H1 (cell line): ENCODE measurements around the gene CSF1. TPM values are rescaled to one million over a fixed set of nuclear protein-coding genes. Genes with fewer than 3 reads are reported as not detected.

ENCODE experiments used
- CTCF ChIA-PET: fragments of 300-600 bp; sonication (Branson Sonifier 250); formaldehyde crosslinking; loops from one replicate; lab custom pipeline; 2021; ENCODE audit not compliant: partially characterized antibody; lab: Charles Lee
- POLR2A ChIA-PET: fragments of 300-600 bp; sonication (Branson Sonifier 250); formaldehyde crosslinking; loops from one replicate; lab custom pipeline; 2021; ENCODE audit warnings: inconsistent platforms; ENCODE audit not compliant: partially characterized antibody; lab: Charles Lee
- DNase-seq, 2 experiments: peaks; one replicate each; pipeline versions ENCODE4 v3.0.0 to v3.0.0-alpha.2; 2010 to 2022; ENCODE audit warnings: low spot score in 2 of 2, low read depth in 1 of 2, mixed read lengths in 1 of 2
- FAIRE-seq: peaks from 2 replicates; lab custom pipeline; 2011; peaks lifted over from hg19 to GRCh38; lab: Jason Lieb, UNC
- H2AFZ ChIP-seq: 2 replicates; pipeline ENCODE4 v1.8.1; 2012; ENCODE audit warnings: low read length, inconsistent platforms
- H2AK5ac ChIP-seq: 2 replicates; pipeline ENCODE4 v1.6.1; 2013; ENCODE audit warnings: low read depth, low read length
- H2BK120ac ChIP-seq: replicated peaks from 2 replicates; pipeline ENCODE3; 2013; ENCODE audit warnings: low read depth, low read length, inconsistent platforms
- H2BK12ac ChIP-seq: 2 replicates; pipeline ENCODE4 v1.6.1; 2013; ENCODE audit warnings: low read depth, low read length
- H2BK15ac ChIP-seq: 2 replicates; pipeline ENCODE4 v1.6.1; 2013; ENCODE audit warnings: low read length
- H2BK20ac ChIP-seq: 2 replicates; pipeline ENCODE4 v1.6.1; 2013; ENCODE audit warnings: low read length
- H2BK5ac ChIP-seq: 2 replicates; pipeline ENCODE4 v1.6.1; 2013; ENCODE audit warnings: low read depth, low read length
- H3K14ac ChIP-seq: 2 replicates; pipeline ENCODE4 v1.6.1; 2013; ENCODE audit warnings: inconsistent platforms; ENCODE audit not compliant: insufficient read length
- H3K18ac ChIP-seq: 2 replicates; pipeline ENCODE4 v1.6.1; 2013; ENCODE audit warnings: low read length; ENCODE audit errors: extremely low read depth
- H3K23ac ChIP-seq: 2 replicates; pipeline ENCODE4 v1.6.1; 2013; ENCODE audit warnings: inconsistent platforms; ENCODE audit not compliant: insufficient read length
- H3K23me2 ChIP-seq: 2 replicates; pipeline ENCODE4 v1.6.1; 2013; ENCODE audit warnings: low read depth, low read length
- H3K27ac ChIP-seq: 2 replicates; pipeline ENCODE4 v1.6.1; 2011; ENCODE audit warnings: low read depth, low read length, inconsistent platforms
- H3K27me3 ChIP-seq, 4 experiments: replicated peaks in 1 of 4; 1 replicate in 1 of 4; 2 replicates in 3 of 4; pipeline versions ENCODE4 v1.6.1 to v1.8.1; 2011 to 2013; ENCODE audit warnings: low read length in 3 of 4, mild to moderate bottlenecking in 3 of 4, inconsistent platforms in 2 of 4, mixed read lengths in 2 of 4, moderate library complexity in 1 of 4; ENCODE audit not compliant: control insufficient read depth in 3 of 4, insufficient read depth in 3 of 4; ENCODE audit errors: extremely low read depth in 1 of 4
- H3K36me3 ChIP-seq, 4 experiments: 2 replicates each; pipeline versions ENCODE4 v1.6.1 to v1.8.1; 2011 to 2013; ENCODE audit warnings: mild to moderate bottlenecking in 4 of 4, low read length in 3 of 4, moderate library complexity in 2 of 4, control low read depth in 1 of 4, inconsistent platforms in 1 of 4; ENCODE audit not compliant: insufficient read depth in 4 of 4, control insufficient read depth in 2 of 4
- H3K4ac ChIP-seq: replicated peaks from 2 replicates; pipeline ENCODE3; 2013; ENCODE audit warnings: low read length, low read depth, mixed read lengths, inconsistent platforms; ENCODE audit not compliant: insufficient read length
- H3K4me1 ChIP-seq, 4 experiments: replicated peaks in 1 of 4; 1 replicate in 1 of 4; 2 replicates in 3 of 4; pipeline versions ENCODE4 v1.6.1 to v1.8.1; 2011 to 2013; ENCODE audit warnings: low read length in 3 of 4, inconsistent platforms in 2 of 4, mixed read lengths in 1 of 4; ENCODE audit not compliant: insufficient read depth in 4 of 4, control insufficient read depth in 3 of 4
- H3K4me2 ChIP-seq, 2 experiments: 2 replicates each; pipeline versions ENCODE4 v1.6.1 to v1.8.1; 2011 to 2013; ENCODE audit warnings: low read depth in 2 of 2, low read length in 2 of 2, control low read depth in 1 of 2, inconsistent platforms in 1 of 2, mild to moderate bottlenecking in 1 of 2; ENCODE audit not compliant: insufficient read depth in 1 of 2
- H3K4me3 ChIP-seq, 4 experiments: fragments of 200-600, 300-600 bp in 1 of 4; sonication (generic), shearing (Covaris generic), sonication (Bioruptor Twin) in 1 of 4; 2 replicates each; pipeline versions ENCODE4 v1.5.1 to v1.8.1; 2011 to 2016; ENCODE audit warnings: low read length in 4 of 4, low read depth in 3 of 4, control low read depth in 2 of 4, inconsistent platforms in 2 of 4, mild to moderate bottlenecking in 2 of 4, mixed read lengths in 1 of 4, moderate library complexity in 1 of 4; ENCODE audit not compliant: insufficient read depth in 2 of 4; ENCODE audit errors: extremely low read depth in 1 of 4
- H3K56ac ChIP-seq: replicated peaks from 2 replicates; pipeline ENCODE3; 2013; ENCODE audit warnings: low read depth, mild to moderate bottlenecking, mixed read lengths, low read length, inconsistent platforms; ENCODE audit not compliant: insufficient read length
- H3K79me1 ChIP-seq: 2 replicates; pipeline ENCODE4 v1.6.1; 2013; ENCODE audit warnings: low read depth, low read length, control low read depth
- H3K79me2 ChIP-seq, 2 experiments: 2 replicates each; pipeline versions ENCODE4 v1.6.1 to v1.8.1; 2012 to 2013; ENCODE audit warnings: low read length in 2 of 2, mild to moderate bottlenecking in 2 of 2, inconsistent platforms in 1 of 2; ENCODE audit not compliant: insufficient read depth in 2 of 2, control insufficient read depth in 1 of 2
- H3K9ac ChIP-seq, 4 experiments: replicated peaks in 1 of 4; 1 replicate in 1 of 4; 2 replicates in 3 of 4; pipeline versions ENCODE4 v1.6.1 to v1.8.1; 2011 to 2013; ENCODE audit warnings: low read depth in 3 of 4, low read length in 3 of 4, control low read depth in 2 of 4, mild to moderate bottlenecking in 2 of 4, moderate library complexity in 2 of 4, inconsistent platforms in 1 of 4; ENCODE audit errors: extremely low read depth in 1 of 4
- H3K9me3 ChIP-seq, 2 experiments: 2 replicates each; pipeline versions ENCODE4 v1.6.1 to v1.8.1; 2012 to 2013; ENCODE audit warnings: mild to moderate bottlenecking in 2 of 2, moderate library complexity in 2 of 2, control low read depth in 1 of 2, inconsistent platforms in 1 of 2, low read depth in 1 of 2, low read length in 1 of 2, mixed read lengths in 1 of 2; ENCODE audit not compliant: insufficient read depth in 2 of 2
- H4K20me1 ChIP-seq, 2 experiments: replicated peaks in 1 of 2; 2 replicates each; pipeline versions ENCODE3 to v1.8.1; 2011 to 2013; ENCODE audit warnings: inconsistent platforms in 2 of 2, low read length in 2 of 2, mild to moderate bottlenecking in 1 of 2; ENCODE audit not compliant: insufficient read depth in 2 of 2, control insufficient read depth in 1 of 2
- H4K5ac ChIP-seq: 2 replicates; pipeline ENCODE4 v1.6.1; 2013; ENCODE audit warnings: low read length, low read depth, mixed read lengths, inconsistent platforms; ENCODE audit not compliant: insufficient read length
- H4K8ac ChIP-seq: 2 replicates; pipeline ENCODE4 v1.8.0; 2013; ENCODE audit warnings: mild to moderate bottlenecking, moderate library complexity, low read length, inconsistent platforms; ENCODE audit not compliant: insufficient read depth; ENCODE audit errors: extremely low read depth
- H4K91ac ChIP-seq: replicated peaks from 2 replicates; pipeline ENCODE3; 2013; ENCODE audit warnings: low read length, mixed read lengths, inconsistent platforms; ENCODE audit not compliant: insufficient read length
- BCL11A ChIP-seq, 2 experiments: IDR thresholded peaks; one replicate each; pipeline ENCODE4 v1.6.1; 2011; ENCODE audit warnings: low read depth in 2 of 2, low read length in 2 of 2, mild to moderate bottlenecking in 2 of 2
- BRCA1 ChIP-seq: IDR thresholded peaks from 2 replicates; pipeline ENCODE4 v1.6.1; 2012; ENCODE audit warnings: low read depth, low read length, improper control_type of control experiment
- CHD1 ChIP-seq: IDR thresholded peaks from 2 replicates; pipeline ENCODE4 v1.6.1; 2012; ENCODE audit warnings: low read depth, low read length, improper control_type of control experiment
- CTBP2 ChIP-seq: IDR thresholded peaks from 2 replicates; pipeline ENCODE4 v1.7.0; 2011; ENCODE audit warnings: borderline replicate concordance, mild to moderate bottlenecking, moderate library complexity, mixed read lengths, low read length; ENCODE audit not compliant: insufficient read depth, insufficient read length
- EGR1 ChIP-seq: IDR thresholded peaks from 2 replicates; pipeline ENCODE4 v1.6.1; 2011; ENCODE audit warnings: low read depth, low read length, borderline replicate concordance
- NANOG ChIP-seq: IDR thresholded peaks from 2 replicates; pipeline ENCODE4 v1.6.1; 2011; ENCODE audit warnings: low read length, low read depth, mild to moderate bottlenecking, inconsistent platforms; ENCODE audit not compliant: insufficient read depth, poor library complexity, severe bottlenecking
- POLR2A ChIP-seq, 2 experiments: IDR thresholded peaks; 1 replicate in 1 of 2; 2 replicates in 1 of 2; pipeline ENCODE4 v1.6.1; 2011; ENCODE audit warnings: low read depth in 2 of 2, low read length in 2 of 2, mild to moderate bottlenecking in 2 of 2; ENCODE audit errors: control extremely low read depth in 1 of 2
- RFX5 ChIP-seq: IDR thresholded peaks from 2 replicates; pipeline ENCODE4 v1.6.1; 2011; ENCODE audit warnings: low read depth, low read length, improper control_type of control experiment, borderline replicate concordance
- RXRA ChIP-seq: IDR thresholded peaks from 2 replicates; pipeline ENCODE4 v1.6.1; 2011; ENCODE audit warnings: low read depth, mild to moderate bottlenecking, low read length, moderate library complexity; ENCODE audit not compliant: insufficient read depth
- SAP30 ChIP-seq: fragments of 300-600 bp; sonication (generic); IDR thresholded peaks from 2 replicates; pipeline ENCODE4 v1.7.1; 2012; ENCODE audit warnings: low read length, moderate library complexity, mild to moderate bottlenecking, inconsistent platforms; ENCODE audit not compliant: insufficient read depth, insufficient replicate concordance
- SIRT6 ChIP-seq: IDR thresholded peaks from one replicate; pipeline ENCODE4 v1.7.1; 2012; ENCODE audit warnings: low read length, inconsistent platforms
- SP2 ChIP-seq: IDR thresholded peaks from 2 replicates; pipeline ENCODE4 v1.6.1; 2012; ENCODE audit warnings: mild to moderate bottlenecking, low read length, inconsistent platforms
- TBP ChIP-seq: IDR thresholded peaks from 2 replicates; pipeline ENCODE4 v1.6.1; 2011; ENCODE audit warnings: low read depth, low read length, improper control_type of control experiment
- TCF12 ChIP-seq: IDR thresholded peaks from 2 replicates; pipeline ENCODE4 v1.6.1; 2011; ENCODE audit warnings: low read depth, mild to moderate bottlenecking, low read length
- ZNF274 ChIP-seq: IDR thresholded peaks from 2 replicates; pipeline ENCODE4 v1.7.0; 2012; ENCODE audit warnings: low read length, borderline replicate concordance; ENCODE audit errors: extremely low read depth
- WGBS, 2 experiments: shearing (Covaris generic) in 1 of 2; methylation state at CpG; one replicate each; pipeline versions ENCODE4 v1.1.6 to v1.1.7; 2013 to 2015; ENCODE audit warnings: low lambda C conversion rate in 2 of 2, mixed read lengths in 2 of 2, inconsistent platforms in 1 of 2, low coverage in 1 of 2, missing lambda C conversion rate in 1 of 2; ENCODE audit not compliant: insufficient replicate concordance in 2 of 2, insufficient coverage in 1 of 2, insufficient read length in 1 of 2; ENCODE audit errors: extremely low coverage in 1 of 2, missing lambda C conversion rate in 1 of 2; 5-methylcytosine and 5-hydroxymethylcytosine counted together
- polyA plus RNA-seq, 7 experiments: library from polyadenylated mRNA; depleted of rRNA in 3 of 7; stranded (reverse) in 5 of 7; unstranded in 2 of 7; fragments of >200 nt in 5 of 7; fragments of 200-250 nt in 2 of 7; gene quantifications; 1 replicate in 5 of 7; 2 replicates in 1 of 7; 4 replicates in 1 of 7; pipeline versions ENCODE4 v1.2.1 to v1.2.3, GENCODE V29; 2011 to 2013; ENCODE audit warnings: missing spikeins in 2 of 7, mixed read lengths in 2 of 7
- total RNA-seq: library from RNA; stranded (reverse); fragmentation: NEBNext Ultra II Directional; extraction: Animal tissue kit (Norgen Biotek cat#: 25700); gene quantifications from 2 replicates; pipeline ENCODE4 v1.2.1, GENCODE V29; 2021

The CSF1 gene
- total and polyA plus RNA-seq, 2 of the 8 experiments (the other 6 are each of a cell fraction or from before 2014, with no cell fraction given) = 3.3 to 5.4 TPM

DNA sequence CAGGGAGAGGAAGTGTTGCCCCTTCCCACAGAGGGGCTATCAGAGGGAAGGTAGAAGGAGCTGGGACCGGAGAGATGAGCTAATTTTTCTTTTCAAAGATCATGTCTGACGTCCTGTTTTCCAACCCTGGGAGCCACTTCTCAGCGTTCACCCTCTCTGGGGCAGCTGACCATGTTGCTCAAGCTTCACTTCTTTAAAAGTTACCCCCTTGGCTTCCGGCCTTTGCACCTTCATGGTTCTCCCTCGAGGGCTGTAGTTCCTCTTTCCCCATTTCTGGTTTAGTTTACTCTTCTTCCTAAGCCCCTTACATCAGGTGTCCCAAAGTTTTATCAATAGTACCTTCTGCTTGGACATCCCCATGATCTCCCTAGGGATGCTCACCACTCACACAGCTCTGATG, 23.8 kb upstream of the CSF1 start:
- H3K27ac ChIP-seq = no peak overlapping the region
- H3K56ac ChIP-seq = no peak overlapping the region
- no peak overlapping the region for H2BK120ac ChIP-seq
- no peak for DNase-seq
- H3K4me3 ChIP-seq = no peak overlapping the region
- no peak overlapping the region for H3K18ac ChIP-seq
- H3K9me3 ChIP-seq = no peaks in the 10 kb centered on the region
- H4K8ac ChIP-seq = no peak overlapping the region
- H3K9ac ChIP-seq = no peak overlapping the region
- no peak overlapping the region for H3K14ac ChIP-seq
- no peak overlapping the region for H2BK12ac ChIP-seq
- CTCF ChIA-PET = interaction anchor here (0.6 to 4.0 kb wide), 4 partner anchors 9 to 111 kb away, joined by 3 to 22 read pairs (median 6); partner anchors contain the start of gene AHCYL1
- WGBS, 2 experiments = 90% methylated on average over 5 of the region's 5 CpGs; no CpG with 5 or more reads in 1 of the 2 experiments
- TF ChIP-seq NANOG = no peak
- TF ChIP-seq RFX5 = no peak
- TF ChIP-seq SAP30 = no peak
- TF ChIP-seq ZNF274 = no peak
- TF ChIP-seq POLR2A (IDR thresholded peaks at IDR 0.05; ENCODE audit: control extremely low read depth in 1 of 2, low read depth in 2 of 2, low read length in 2 of 2) = no peak
- TF ChIP-seq BCL11A (IDR thresholded peaks at IDR 0.05; ENCODE audit: low read depth in 2 of 2, low read length in 2 of 2) = no peak
- no peak for TF ChIP-seq CTBP2
- TF ChIP-seq CHD1 = no peak
- TF ChIP-seq SIRT6 = no peak
- no peak for TF ChIP-seq RXRA
- no peak for TF ChIP-seq SP2
- TF ChIP-seq BRCA1 = no peak
- no peak for TF ChIP-seq TCF12
- no peak for TF ChIP-seq TBP
- no peak for TF ChIP-seq EGR1
- H3K23ac ChIP-seq = no peak overlapping the region
- H3K23me2 ChIP-seq = no peaks in the 10 kb centered on the region
- H4K20me1 ChIP-seq = no peaks in the 10 kb centered on the region
- H3K4me1 ChIP-seq = peaks cover 0 to 3% (median under 1%) of the 10 kb centered on the region in 4 experiments; a peak in 3 of 7 replicates
- H3K79me2 ChIP-seq = no peaks in the 10 kb centered on the region
- H2BK20ac ChIP-seq = no peak overlapping the region
- no peak overlapping the region for H2BK15ac ChIP-seq
- FAIRE-seq = no peak
- H3K36me3 ChIP-seq = no peaks in the 10 kb centered on the region
- H3K79me1 ChIP-seq = no peaks in the 10 kb centered on the region
- H3K27me3 ChIP-seq = no peaks in the 10 kb centered on the region; a peak in 1 of 7 replicates
- H2AK5ac ChIP-seq = no peak overlapping the region
- POLR2A ChIA-PET = interaction anchor here (1.2 kb wide), 1 partner anchor 8 kb away, joined by 3 read pairs; no protein-coding TSS in a partner anchor
- H4K5ac ChIP-seq = no peak overlapping the region
- H4K91ac ChIP-seq = no peak overlapping the region
- no peak overlapping the region for H3K4me2 ChIP-seq
- H3K4ac ChIP-seq = no peak overlapping the region
- no peak overlapping the region for H2AFZ ChIP-seq
- H2BK5ac ChIP-seq = no peak overlapping the region
